HEK293T (cell line): Measurements from ENCODE around the gene KAT2B.
"Not testable (repeated sequence)": the region's sequence is repeated elsewhere in the genome, so short reads cannot be mapped to it uniquely, and the experiment has no call there.

Source experiments
- SP1 ChIP-seq: fragments of 450-650 bp; IDR thresholded peaks from 2 replicates; pipeline ENCODE4 v1.6.1; 2017
- TF ChIP-seq, protein P1 (sequence below): fragments of 450-650 bp; IDR thresholded peaks from 2 replicates; pipeline ENCODE4 v1.6.1; 2016

DNA sequence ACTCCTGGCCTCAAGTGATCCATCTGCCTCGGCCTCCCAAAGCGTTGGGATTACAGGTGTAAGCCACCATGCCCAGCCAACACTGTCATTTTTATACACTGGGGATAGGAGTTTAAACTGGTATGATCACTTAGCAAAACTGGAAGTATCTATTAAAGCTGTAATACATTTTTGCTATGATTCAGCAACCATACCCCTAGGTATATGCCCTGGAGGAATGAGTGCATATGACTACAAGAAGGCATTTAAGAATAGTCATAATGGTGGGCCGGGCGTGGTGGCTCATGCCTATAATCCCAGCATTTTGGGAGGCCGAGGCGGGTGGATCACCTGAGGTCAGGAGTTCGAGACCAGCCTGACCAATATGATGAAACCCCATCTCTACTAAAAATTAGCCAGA, 8.3 kb upstream of the KAT2B start:
- not testable (repeated sequence) for TF ChIP-seq SP1
- TF ChIP-seq, protein P1, sequence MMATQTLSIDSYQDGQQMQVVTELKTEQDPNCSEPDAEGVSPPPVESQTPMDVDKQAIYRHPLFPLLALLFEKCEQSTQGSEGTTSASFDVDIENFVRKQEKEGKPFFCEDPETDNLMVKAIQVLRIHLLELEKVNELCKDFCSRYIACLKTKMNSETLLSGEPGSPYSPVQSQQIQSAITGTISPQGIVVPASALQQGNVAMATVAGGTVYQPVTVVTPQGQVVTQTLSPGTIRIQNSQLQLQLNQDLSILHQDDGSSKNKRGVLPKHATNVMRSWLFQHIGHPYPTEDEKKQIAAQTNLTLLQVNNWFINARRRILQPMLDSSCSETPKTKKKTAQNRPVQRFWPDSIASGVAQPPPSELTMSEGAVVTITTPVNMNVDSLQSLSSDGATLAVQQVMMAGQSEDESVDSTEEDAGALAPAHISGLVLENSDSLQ, result not testable (repeated sequence)
